Lower lobe of right lung (tissue), 2 donors: ENCODE results near the gene MXD1. TPM values are rescaled to one million over a fixed set of nuclear protein-coding genes. Genes with fewer than 3 reads are reported as not detected.

Experiments used
- ATAC-seq, 2 donors: fragments of 200-7000 bp; cut with Tn5 transposase; one replicate each; pipeline ENCODE4 v1.9.1; 2020 to 2022; ENCODE audit warnings: mild to moderate bottlenecking in 2 of 2, moderate library complexity in 2 of 2
- DNase-seq: peaks from one replicate; pipeline ENCODE4 v3.0.0-alpha.2; 2020
- H3K27ac ChIP-seq: fragments of 200-600 bp; one replicate; pipeline ENCODE4 v1.8.0; 2022
- H3K27me3 ChIP-seq: fragments of 200-600 bp; one replicate; pipeline ENCODE4 v1.8.0; 2022; ENCODE audit warnings: low read depth
- H3K36me3 ChIP-seq: fragments of 200-600 bp; one replicate; pipeline ENCODE4 v1.8.0; 2022; ENCODE audit warnings: mild to moderate bottlenecking
- H3K4me1 ChIP-seq: fragments of 200-600 bp; one replicate; pipeline ENCODE4 v1.8.0; 2022
- H3K4me3 ChIP-seq: fragments of 200-600 bp; one replicate; pipeline ENCODE4 v1.8.0; 2022; ENCODE audit warnings: mild to moderate bottlenecking
- H3K9me3 ChIP-seq: fragments of 200-600 bp; one replicate; pipeline ENCODE4 v1.8.0; 2022
- intact Hi-C: fragments of 100-400 bp; cut with DNase I; formaldehyde crosslinking; loops from one replicate; pipeline ENCODE4 v1.11.0; 2022
- total RNA-seq: library from RNA; stranded (reverse); fragmentation: NEBNext Ultra II Directional; extraction: Animal tissue kit (Norgen Biotek cat#: 25700); gene quantifications from one replicate; pipeline ENCODE4 v1.2.1, GENCODE V29; 2021
- TF ChIP-seq, protein P1 (sequence below): fragments of 200-600 bp; IDR thresholded peaks from one replicate; pipeline ENCODE4 v1.8.0; 2022; ENCODE audit warnings: antibody characterized with exemption, mild to moderate bottlenecking
- donor health status: DM: no; HTN: yes; CAD: no; lungs with severe emphysema.

The MXD1 gene
- total RNA-seq, 1 donor from 2014 or later, result 33.8 TPM

- no peak overlapping the region for H3K4me3 ChIP-seq
These were observed 43.6 kb downstream of the MXD1 start for GRCh38 chr2:69958480-69958879.

GRCh38 chr2:69959425-69959824 lies 44.5 kb downstream of the MXD1 start:
- Histone ChIP-seq H3K27me3 (no peaks in the 10 kb centered on the region), H3K36me3 (no peaks in the 10 kb centered on the region), H3K4me1 (no peaks in the 10 kb centered on the region), H3K4me3 (no peak overlapping the region), H3K27ac (no peak overlapping the region), H3K9me3 (no peaks in the 10 kb centered on the region)
- DNase-seq (no peak), ATAC-seq (no peak)
- TF ChIP-seq, protein P1, sequence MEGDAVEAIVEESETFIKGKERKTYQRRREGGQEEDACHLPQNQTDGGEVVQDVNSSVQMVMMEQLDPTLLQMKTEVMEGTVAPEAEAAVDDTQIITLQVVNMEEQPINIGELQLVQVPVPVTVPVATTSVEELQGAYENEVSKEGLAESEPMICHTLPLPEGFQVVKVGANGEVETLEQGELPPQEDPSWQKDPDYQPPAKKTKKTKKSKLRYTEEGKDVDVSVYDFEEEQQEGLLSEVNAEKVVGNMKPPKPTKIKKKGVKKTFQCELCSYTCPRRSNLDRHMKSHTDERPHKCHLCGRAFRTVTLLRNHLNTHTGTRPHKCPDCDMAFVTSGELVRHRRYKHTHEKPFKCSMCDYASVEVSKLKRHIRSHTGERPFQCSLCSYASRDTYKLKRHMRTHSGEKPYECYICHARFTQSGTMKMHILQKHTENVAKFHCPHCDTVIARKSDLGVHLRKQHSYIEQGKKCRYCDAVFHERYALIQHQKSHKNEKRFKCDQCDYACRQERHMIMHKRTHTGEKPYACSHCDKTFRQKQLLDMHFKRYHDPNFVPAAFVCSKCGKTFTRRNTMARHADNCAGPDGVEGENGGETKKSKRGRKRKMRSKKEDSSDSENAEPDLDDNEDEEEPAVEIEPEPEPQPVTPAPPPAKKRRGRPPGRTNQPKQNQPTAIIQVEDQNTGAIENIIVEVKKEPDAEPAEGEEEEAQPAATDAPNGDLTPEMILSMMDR, result no peak
- intact Hi-C loops, result no loop called here

More at GRCh38 chr2:69958480-69958879, 43.6 kb downstream of the MXD1 start:
- H3K4me1 ChIP-seq, result no peaks in the 10 kb centered on the region
- TF ChIP-seq, protein P1, result no peak
- no peaks in the 10 kb centered on the region for H3K36me3 ChIP-seq
- DNase-seq, result no peak
- no peak overlapping the region for H3K27ac ChIP-seq
- intact Hi-C loops, result no loop called here
- H3K27me3 ChIP-seq, result no peaks in the 10 kb centered on the region
- H3K9me3 ChIP-seq, result no peaks in the 10 kb centered on the region
- no peak for ATAC-seq

- DNase-seq (no peak), ATAC-seq (no peak)
- H3K27me3 ChIP-seq, result no peaks in the 10 kb centered on the region
- H3K4me3 ChIP-seq, result no peak overlapping the region
- H3K9me3 ChIP-seq, result no peaks in the 10 kb centered on the region
- TF ChIP-seq, protein P1, result no peak
- intact Hi-C loops, result no loop called here
- no peaks in the 10 kb centered on the region for H3K4me1 ChIP-seq
- H3K36me3 ChIP-seq, result no peaks in the 10 kb centered on the region
- H3K27ac ChIP-seq, result no peak overlapping the region
These were observed 45.9 kb downstream of the MXD1 start for GRCh38 chr2:69960821-69961220.

- no peak for DNase-seq
These were observed 46.6 kb downstream of the MXD1 start, which contains the start of gene ASPRV1 for GRCh38 chr2:69961496-69961895. TSS of gene ASPRV1 (minus strand) at chr2:69961631. CDS start at chr2:69961436, 195 bp downstream.

GRCh38 chr2:69962986-69963730 lies 48.2 kb downstream of the MXD1 start:
- no peak overlapping the region for H3K27ac ChIP-seq
- H3K4me3 ChIP-seq, result no peak overlapping the region
- no peaks in the 10 kb centered on the region for H3K36me3 ChIP-seq
- ATAC-seq, result no peak
- H3K9me3 ChIP-seq, result no peaks in the 10 kb centered on the region
- H3K27me3 ChIP-seq, result no peaks in the 10 kb centered on the region
- intact Hi-C loops, result no loop called here
- no peak for DNase-seq
- TF ChIP-seq, protein P1, result no peak
- no peaks in the 10 kb centered on the region for H3K4me1 ChIP-seq

More at GRCh38 chr2:69961496-69961895, 46.6 kb downstream of the MXD1 start, which contains the start of gene ASPRV1:
- Histone ChIP-seq H3K4me3 (no peak within 1 kb of the TSS), H3K9me3 (no peaks in the 10 kb centered on the region), H3K27me3 (no peaks in the 10 kb centered on the region), H3K36me3 (no peaks in the 10 kb centered on the region), H3K4me1 (no peaks in the 10 kb centered on the region), H3K27ac (no peak within 1 kb of the TSS)
- intact Hi-C loops, result no loop called here
- ATAC-seq, result no peak
- TF ChIP-seq, protein P1, result no peak
